NB4 (cell line): Measurements from ENCODE around the gene GRID1.

ENCODE experiments used
- MYC ChIP-seq: IDR thresholded peaks from 2 replicates; pipeline ENCODE4 v1.6.1; 2011; ENCODE audit warnings: low read depth, low read length
- TF ChIP-seq, protein P1 (sequence below): IDR thresholded peaks from one replicate; pipeline ENCODE4 v1.5.1; 2012; ENCODE audit warnings: low read depth, low read length
- TF ChIP-seq, protein P2 (sequence below): IDR thresholded peaks from 2 replicates; pipeline ENCODE4 v1.6.1; 2011; ENCODE audit warnings: low read depth, low read length

DNA sequence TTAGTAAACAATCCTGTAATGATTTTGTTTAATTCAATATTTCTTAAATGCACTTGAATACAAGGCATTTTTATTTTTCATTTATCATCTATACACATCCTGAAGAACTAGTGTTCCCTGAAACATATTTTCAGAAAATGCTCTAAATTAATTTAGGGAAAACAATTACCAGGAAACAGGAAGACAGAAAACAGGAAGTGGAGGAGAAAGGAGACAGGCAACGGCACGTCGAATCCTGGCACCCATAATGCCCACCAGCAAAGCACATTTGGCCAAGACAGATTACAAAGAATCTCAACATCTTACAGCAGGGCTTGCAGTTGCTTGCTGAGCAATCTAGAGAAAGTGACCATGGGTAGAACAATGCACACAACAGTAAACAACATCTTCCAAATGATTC, 571.1 kb downstream of the GRID1 start:
- TF ChIP-seq, protein P1, sequence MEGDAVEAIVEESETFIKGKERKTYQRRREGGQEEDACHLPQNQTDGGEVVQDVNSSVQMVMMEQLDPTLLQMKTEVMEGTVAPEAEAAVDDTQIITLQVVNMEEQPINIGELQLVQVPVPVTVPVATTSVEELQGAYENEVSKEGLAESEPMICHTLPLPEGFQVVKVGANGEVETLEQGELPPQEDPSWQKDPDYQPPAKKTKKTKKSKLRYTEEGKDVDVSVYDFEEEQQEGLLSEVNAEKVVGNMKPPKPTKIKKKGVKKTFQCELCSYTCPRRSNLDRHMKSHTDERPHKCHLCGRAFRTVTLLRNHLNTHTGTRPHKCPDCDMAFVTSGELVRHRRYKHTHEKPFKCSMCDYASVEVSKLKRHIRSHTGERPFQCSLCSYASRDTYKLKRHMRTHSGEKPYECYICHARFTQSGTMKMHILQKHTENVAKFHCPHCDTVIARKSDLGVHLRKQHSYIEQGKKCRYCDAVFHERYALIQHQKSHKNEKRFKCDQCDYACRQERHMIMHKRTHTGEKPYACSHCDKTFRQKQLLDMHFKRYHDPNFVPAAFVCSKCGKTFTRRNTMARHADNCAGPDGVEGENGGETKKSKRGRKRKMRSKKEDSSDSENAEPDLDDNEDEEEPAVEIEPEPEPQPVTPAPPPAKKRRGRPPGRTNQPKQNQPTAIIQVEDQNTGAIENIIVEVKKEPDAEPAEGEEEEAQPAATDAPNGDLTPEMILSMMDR, result no peak
- TF ChIP-seq, protein P2, sequence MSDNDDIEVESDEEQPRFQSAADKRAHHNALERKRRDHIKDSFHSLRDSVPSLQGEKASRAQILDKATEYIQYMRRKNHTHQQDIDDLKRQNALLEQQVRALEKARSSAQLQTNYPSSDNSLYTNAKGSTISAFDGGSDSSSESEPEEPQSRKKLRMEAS, result no peak
- TF ChIP-seq MYC, result no peak
